HepG2 (cell line): ENCODE results near the gene SERTAD3. TPM values are rescaled to one million over a fixed set of nuclear protein-coding genes. Genes with fewer than 3 reads are reported as not detected.

Experiments used
- HCFC1 ChIP-seq: fragments of 150-350 bp; IDR thresholded peaks from 2 replicates; pipeline ENCODE4 v1.6.1; 2014; ENCODE audit warnings: low read depth, low read length
- HNRNPLL ChIP-seq: fragments of 200-400 bp; formaldehyde crosslinking; IDR thresholded peaks from 2 replicates; pipeline ENCODE4 v1.6.1; 2017; ENCODE audit warnings: mild to moderate bottlenecking, low read depth, low read length; ENCODE audit not compliant: poor library complexity, severe bottlenecking
- JDP2 ChIP-seq: sonication (generic); formaldehyde crosslinking; IDR thresholded peaks from 2 replicates; pipeline ENCODE4 v1.8.1; 2022; ENCODE audit warnings: missing genetic modification reagents, borderline replicate concordance
- KAT7 ChIP-seq: IDR thresholded peaks from 2 replicates; pipeline ENCODE4 v1.6.1; 2018; ENCODE audit warnings: borderline replicate concordance, missing compliant biosample characterization
- NFAT5 ChIP-seq: sonication (generic); formaldehyde crosslinking; IDR thresholded peaks from 2 replicates; pipeline ENCODE4 v1.4.0; 2020; ENCODE audit warnings: missing genetic modification reagents
- NFIB ChIP-seq: sonication (generic); formaldehyde crosslinking; IDR thresholded peaks from 2 replicates; pipeline ENCODE4 v1.9.0; 2021; ENCODE audit warnings: missing genetic modification reagents, mild to moderate bottlenecking, borderline replicate concordance
- PTBP1 ChIP-seq: fragments of 200-400 bp; formaldehyde crosslinking; IDR thresholded peaks from 2 replicates; pipeline ENCODE4 v1.6.1; 2018; ENCODE audit warnings: low read length, low read depth; ENCODE audit not compliant: poor library complexity, severe bottlenecking
- RNF219 ChIP-seq: sonication (generic); formaldehyde crosslinking; IDR thresholded peaks from 2 replicates; pipeline ENCODE4 v1.5.0; 2020; ENCODE audit warnings: mild to moderate bottlenecking, missing genetic modification reagents
- SNAPC5 ChIP-seq: sonication (generic); formaldehyde crosslinking; IDR thresholded peaks from 2 replicates; pipeline ENCODE4 v1.8.1; 2023; ENCODE audit warnings: mild to moderate bottlenecking, missing genetic modification reagents, borderline replicate concordance
- SUZ12 ChIP-seq: fragments of 150-350 bp; IDR thresholded peaks from 2 replicates; pipeline ENCODE4 v1.6.1; 2014; ENCODE audit warnings: low read depth, low read length
- XRCC5 ChIP-seq: fragments of 200-400 bp; formaldehyde crosslinking; optimal IDR thresholded peaks from 2 replicates; pipeline ENCODE3; 2017; ENCODE audit warnings: mild to moderate bottlenecking, low read length
- ZBTB2 ChIP-seq: sonication (generic); formaldehyde crosslinking; IDR thresholded peaks from 2 replicates; pipeline ENCODE4 v1.8.0; 2022; ENCODE audit warnings: low read depth, missing genetic modification reagents
- ZEB1 ChIP-seq: IDR thresholded peaks from 2 replicates; pipeline ENCODE4 v1.6.1; 2012; ENCODE audit warnings: mild to moderate bottlenecking, low read depth, inconsistent platforms; ENCODE audit not compliant: insufficient replicate concordance
- ZNF460 ChIP-seq: sonication (generic); formaldehyde crosslinking; IDR thresholded peaks from 2 replicates; pipeline ENCODE4 v1.5.1; 2020; ENCODE audit warnings: missing genetic modification reagents, mild to moderate bottlenecking, borderline replicate concordance
- ZNF703 ChIP-seq: sonication (generic); formaldehyde crosslinking; IDR thresholded peaks from 2 replicates; pipeline ENCODE4 v1.5.1; 2020; ENCODE audit warnings: missing genetic modification reagents, mild to moderate bottlenecking, moderate library complexity, borderline replicate concordance
- ZNF784 ChIP-seq: sonication (generic); formaldehyde crosslinking; IDR thresholded peaks from 2 replicates; pipeline ENCODE4 v1.5.1; 2020; ENCODE audit warnings: missing genetic modification reagents, mild to moderate bottlenecking, borderline replicate concordance
- ZNF790 ChIP-seq: sonication (generic); formaldehyde crosslinking; IDR thresholded peaks from 2 replicates; pipeline ENCODE4 v1.8.0; 2022; ENCODE audit warnings: missing genetic modification reagents, mild to moderate bottlenecking, borderline replicate concordance
- polyA plus RNA-seq, 8 experiments: library from polyadenylated mRNA; depleted of rRNA in 3 of 8; stranded (reverse) in 7 of 8; unstranded in 1 of 8; fragments of >200 nt; fragmentation: Illumina TruSeq in 4 of 8; extraction: Trizol in 4 of 8; gene quantifications; 2 replicates each; pipeline versions ENCODE4 v1.2.1 to v1.2.3, GENCODE V29; 2011 to 2016; ENCODE audit warnings: low read depth in 4 of 8, missing spikeins in 1 of 8, mixed read lengths in 1 of 8; ENCODE audit not compliant: insufficient read depth in 1 of 8
- total RNA-seq, 5 experiments: library from RNA; depleted of rRNA; stranded (reverse); fragments of >200 nt; fragmentation: Illumina TruSeq; extraction: Trizol; gene quantifications; 2 replicates each; pipeline ENCODE4 v1.2.3, GENCODE V29; 2016; ENCODE audit warnings: low read depth in 1 of 5

SERTAD3 gene
- total and polyA plus RNA-seq, 2 of the 13 experiments (the other 11 are each of a cell fraction or from before 2014, with no cell fraction given), result 9.6 to 16.9 TPM

GRCh38 chr19:40420766-40421765 lies 23.1 kb downstream of the SERTAD3 start (continued):
- TF ChIP-seq KAT7 (CRISPR knock-in tag), result peak; percentile 77; the same call in 1 of the 2 replicates
- peak; percentile 76 for TF ChIP-seq HNRNPLL
- TF ChIP-seq ZNF703 (CRISPR knock-in tag), result no peak; the same call in 1 of the 2 replicates
- peak; percentile 36; the same call in 1 of the 2 replicates for TF ChIP-seq ZNF460 (CRISPR knock-in tag)
- peak; percentile 64 for TF ChIP-seq ZNF784 (CRISPR knock-in tag)
- no peak for TF ChIP-seq RNF219 (CRISPR knock-in tag)
- TF ChIP-seq NFAT5, result no peak
- no peak for TF ChIP-seq NFIB (CRISPR knock-in tag)
- TF ChIP-seq JDP2 (CRISPR knock-in tag), result no peak
- TF ChIP-seq PTBP1, result no peak
- TF ChIP-seq ZEB1, result no peak
- TF ChIP-seq ZNF790 (CRISPR knock-in tag), result peak; percentile 76; the same call in 1 of the 2 replicates
- TF ChIP-seq XRCC5, result no peak
- 0 out of 2 replicates have a peak, but pooled peaks have one; percentile 45 for TF ChIP-seq ZBTB2
- no peak for TF ChIP-seq SNAPC5 (CRISPR knock-in tag)
- no peak for TF ChIP-seq SUZ12
- TF ChIP-seq HCFC1, result no peak
